HFF-Myc (cell line): ENCODE results near the gene PDK1.
"Not testable (repeated sequence)": the region's sequence is repeated elsewhere in the genome, so short reads cannot be mapped to it uniquely, and the experiment has no call there.

Source experiments
- DNase-seq: peaks from one replicate; pipeline ENCODE4 v3.0.0-alpha.2; 2011; ENCODE audit warnings: low read depth; ENCODE audit errors: extremely low read depth
- H3K4me3 ChIP-seq: replicated peaks from 2 replicates; pipeline ENCODE4 v1.5.1; 2011; ENCODE audit warnings: low read depth, mild to moderate bottlenecking, control low read depth, low read length
- TF ChIP-seq, protein P1 (sequence below): IDR thresholded peaks from 2 replicates; pipeline ENCODE4 v1.5.1; 2012; ENCODE audit warnings: mild to moderate bottlenecking, low read depth, low read length, control low read depth; ENCODE audit errors: missing control alignments

Gene PDK1

DNA sequence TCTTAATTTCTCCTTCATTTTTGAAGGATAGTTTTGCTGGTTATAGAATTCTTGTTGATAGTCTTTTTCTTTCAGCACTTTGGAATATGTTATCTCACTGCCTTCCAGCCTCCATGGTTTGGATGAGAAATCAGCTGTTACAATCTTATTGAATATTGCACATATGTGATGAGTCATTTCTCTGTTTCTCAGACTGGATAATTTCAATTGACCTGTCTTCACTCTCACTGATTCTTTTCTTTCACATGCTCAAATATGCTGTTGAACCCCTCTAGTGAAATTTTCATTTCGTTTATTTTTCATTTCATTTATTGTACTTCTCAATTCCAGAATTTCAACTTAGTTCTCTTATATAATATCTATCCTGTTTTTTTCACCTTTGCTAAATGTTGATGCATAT, 22.2 kb downstream of the PDK1 start:
- TF ChIP-seq, protein P1, sequence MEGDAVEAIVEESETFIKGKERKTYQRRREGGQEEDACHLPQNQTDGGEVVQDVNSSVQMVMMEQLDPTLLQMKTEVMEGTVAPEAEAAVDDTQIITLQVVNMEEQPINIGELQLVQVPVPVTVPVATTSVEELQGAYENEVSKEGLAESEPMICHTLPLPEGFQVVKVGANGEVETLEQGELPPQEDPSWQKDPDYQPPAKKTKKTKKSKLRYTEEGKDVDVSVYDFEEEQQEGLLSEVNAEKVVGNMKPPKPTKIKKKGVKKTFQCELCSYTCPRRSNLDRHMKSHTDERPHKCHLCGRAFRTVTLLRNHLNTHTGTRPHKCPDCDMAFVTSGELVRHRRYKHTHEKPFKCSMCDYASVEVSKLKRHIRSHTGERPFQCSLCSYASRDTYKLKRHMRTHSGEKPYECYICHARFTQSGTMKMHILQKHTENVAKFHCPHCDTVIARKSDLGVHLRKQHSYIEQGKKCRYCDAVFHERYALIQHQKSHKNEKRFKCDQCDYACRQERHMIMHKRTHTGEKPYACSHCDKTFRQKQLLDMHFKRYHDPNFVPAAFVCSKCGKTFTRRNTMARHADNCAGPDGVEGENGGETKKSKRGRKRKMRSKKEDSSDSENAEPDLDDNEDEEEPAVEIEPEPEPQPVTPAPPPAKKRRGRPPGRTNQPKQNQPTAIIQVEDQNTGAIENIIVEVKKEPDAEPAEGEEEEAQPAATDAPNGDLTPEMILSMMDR = no peak
- H3K4me3 ChIP-seq = no peak overlapping the region
- no peak for DNase-seq

DNA sequence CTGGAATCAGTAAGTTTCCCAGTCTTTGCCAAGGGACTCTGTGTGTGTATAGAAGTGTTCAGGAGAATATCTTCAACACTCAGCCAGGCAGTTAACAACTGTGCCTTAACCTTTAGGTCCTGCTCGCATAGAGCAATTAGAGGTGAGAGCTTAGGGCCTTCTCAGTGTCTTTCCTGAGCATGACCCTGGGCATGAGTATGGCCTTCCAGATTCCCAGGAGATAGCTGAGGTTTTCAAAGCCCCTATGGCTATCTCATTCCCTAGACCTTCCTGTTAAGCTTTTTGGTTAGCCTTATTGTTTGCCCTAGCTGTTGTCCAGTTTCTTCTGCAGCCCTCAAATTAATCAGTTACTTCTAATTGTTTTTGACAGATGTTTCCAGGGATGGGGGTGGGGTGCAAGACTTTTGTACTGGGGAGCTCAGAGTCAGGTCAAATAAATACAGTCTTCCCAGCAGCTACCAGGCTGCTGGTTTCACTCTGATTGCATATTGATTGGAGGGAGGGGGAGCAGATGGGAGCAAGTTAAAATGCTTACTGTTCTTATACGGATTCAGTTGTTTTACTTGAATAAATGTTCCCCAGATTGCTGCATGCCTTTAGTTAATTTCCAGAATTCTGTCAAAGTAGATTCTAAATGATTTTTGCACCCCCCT, 23.1 kb downstream of the PDK1 start:
- H3K4me3 ChIP-seq = no peak overlapping the region
- TF ChIP-seq, protein P1 = no peak
- no peak for DNase-seq

DNA sequence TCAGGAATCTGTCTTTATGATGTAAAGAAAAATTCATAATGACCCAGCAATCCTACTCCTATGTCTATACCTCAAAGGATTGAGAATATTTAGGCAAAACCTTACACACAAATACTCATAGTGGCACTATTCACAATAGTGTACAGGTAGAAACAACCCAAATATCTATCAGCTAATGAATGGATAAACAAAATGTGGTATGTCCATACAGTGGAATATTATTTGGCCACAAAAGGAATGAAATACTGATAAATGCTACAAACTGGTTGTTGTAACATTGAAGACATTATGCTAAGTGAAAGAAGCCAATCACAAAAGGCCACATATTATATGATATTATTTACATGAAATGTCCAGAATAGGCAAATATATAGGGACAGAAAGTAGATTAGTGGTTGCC, 24.7 kb downstream of the PDK1 start:
- TF ChIP-seq, protein P1 = no peak
- no peak for DNase-seq
- H3K4me3 ChIP-seq = no peak overlapping the region

DNA sequence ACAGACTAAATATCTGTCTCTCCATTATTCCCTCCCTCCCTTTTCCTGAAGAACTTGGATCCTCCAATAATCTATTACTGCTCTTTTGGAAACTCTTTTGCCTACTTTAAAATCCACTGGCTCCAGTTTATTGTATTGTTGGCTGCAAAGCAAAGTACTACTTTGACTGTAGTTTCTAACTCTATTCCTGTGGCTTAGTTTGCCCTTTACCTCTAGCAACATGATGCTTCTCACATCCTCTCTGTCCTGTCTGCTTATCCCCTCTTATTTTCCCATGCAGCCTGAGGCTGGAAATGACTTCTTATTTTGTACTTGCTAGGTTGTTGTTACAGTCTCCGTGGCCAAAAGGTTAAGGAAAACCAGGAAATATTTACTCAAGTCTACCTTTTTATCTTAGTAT, 26.8 kb downstream of the PDK1 start:
- no peak for DNase-seq
- TF ChIP-seq, protein P1 = no peak

DNA sequence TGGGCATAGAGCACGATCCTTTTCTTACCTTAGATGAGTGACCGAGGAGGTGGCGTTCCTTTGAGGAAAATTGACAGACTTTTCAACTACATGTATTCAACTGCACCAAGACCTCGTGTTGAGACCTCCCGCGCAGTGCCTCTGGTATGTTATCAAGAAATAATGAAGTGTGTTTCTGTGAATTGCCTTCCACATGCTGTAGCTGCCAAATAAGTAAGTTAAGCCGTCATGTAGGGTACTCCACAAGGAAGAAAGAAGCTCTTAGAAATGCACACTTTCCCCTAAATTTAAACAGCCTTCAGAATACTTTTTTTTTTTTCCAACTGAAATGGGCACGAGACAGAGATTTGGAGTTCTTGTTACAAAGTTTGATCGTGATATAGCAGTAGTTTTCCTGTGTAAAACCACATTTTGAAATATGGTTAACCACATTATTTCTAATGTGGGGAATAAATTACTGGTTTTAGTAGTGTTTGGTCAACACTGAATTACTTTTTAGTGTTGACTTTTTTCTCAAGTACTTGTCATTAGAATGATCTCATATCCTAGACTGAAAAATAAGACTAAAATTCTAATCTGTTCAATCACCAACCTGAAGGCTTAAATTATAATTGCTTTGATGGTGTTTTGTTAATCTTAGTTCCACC, 30.5 kb downstream of the PDK1 start:
- DNase-seq = no peak
- TF ChIP-seq, protein P1 = no peak
- no peak overlapping the region for H3K4me3 ChIP-seq

More for the DNA sequence above, 26.8 kb downstream of the PDK1 start:
- H3K4me3 ChIP-seq = no peak overlapping the region

DNA sequence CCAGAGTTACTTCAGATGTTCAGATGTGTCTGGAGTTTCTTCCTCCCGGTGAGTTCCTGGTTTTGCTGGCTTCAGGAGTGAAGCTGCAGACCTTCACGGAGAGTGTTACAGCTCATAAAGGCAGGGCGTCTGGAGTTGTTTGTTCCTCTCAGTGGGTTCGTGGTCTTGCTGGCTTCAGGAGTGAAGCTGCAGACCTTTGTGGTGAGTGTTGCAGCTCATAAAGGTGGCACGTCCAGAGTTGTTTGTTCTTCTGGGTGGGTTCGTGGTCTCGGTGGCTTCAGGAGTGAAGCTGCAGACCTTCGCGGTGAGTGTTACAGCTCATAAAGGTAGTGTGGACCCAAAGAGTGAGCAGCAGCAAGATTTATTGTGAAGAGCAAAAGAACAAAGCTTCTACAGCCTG, 31.3 kb downstream of the PDK1 start:
- H3K4me3 ChIP-seq, DNase-seq: not testable (repeated sequence)

DNA sequence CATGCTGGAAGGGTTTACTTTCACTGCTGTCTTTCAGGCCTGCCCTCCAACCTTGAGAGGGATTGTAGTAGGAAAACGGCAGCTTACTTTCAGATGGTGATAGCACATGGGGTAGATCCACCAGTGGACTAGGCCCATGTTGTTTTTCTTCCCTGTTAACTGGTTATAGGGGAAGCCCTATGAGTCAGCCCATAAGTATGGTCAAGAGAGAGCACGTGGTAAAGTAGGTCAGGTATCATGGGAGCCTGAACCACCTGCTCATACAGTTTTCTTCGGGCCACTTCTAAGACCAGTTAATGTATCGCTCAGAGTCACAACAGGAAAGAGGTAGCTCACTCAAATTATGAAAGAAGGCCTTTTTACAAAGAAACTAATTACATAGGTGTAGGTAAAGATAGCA, 33.0 kb downstream of the PDK1 start:
- no peak for DNase-seq
- TF ChIP-seq, protein P1 = no peak
- no peak overlapping the region for H3K4me3 ChIP-seq

DNA sequence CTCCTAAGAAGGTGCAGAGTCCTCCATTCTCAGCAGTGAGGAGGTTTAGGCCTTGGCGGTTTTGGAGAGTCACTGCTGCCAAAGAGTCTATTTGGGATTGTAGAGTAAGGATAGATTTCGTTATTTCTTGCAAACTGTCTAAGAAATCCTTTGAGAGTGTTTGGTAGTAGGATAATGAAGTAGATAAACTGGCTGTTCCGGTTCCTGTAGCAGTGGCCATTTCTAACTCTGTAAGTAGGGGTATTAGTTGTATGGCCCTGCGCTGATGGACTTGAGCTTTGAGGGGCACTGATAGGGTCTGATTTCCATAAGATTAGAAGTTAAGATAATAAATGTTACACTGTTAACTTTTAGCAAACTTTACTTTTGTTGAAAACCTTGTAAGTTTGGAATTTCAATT, 35.5 kb downstream of the PDK1 start:
- not testable (repeated sequence) for H3K4me3 ChIP-seq, DNase-seq

DNA sequence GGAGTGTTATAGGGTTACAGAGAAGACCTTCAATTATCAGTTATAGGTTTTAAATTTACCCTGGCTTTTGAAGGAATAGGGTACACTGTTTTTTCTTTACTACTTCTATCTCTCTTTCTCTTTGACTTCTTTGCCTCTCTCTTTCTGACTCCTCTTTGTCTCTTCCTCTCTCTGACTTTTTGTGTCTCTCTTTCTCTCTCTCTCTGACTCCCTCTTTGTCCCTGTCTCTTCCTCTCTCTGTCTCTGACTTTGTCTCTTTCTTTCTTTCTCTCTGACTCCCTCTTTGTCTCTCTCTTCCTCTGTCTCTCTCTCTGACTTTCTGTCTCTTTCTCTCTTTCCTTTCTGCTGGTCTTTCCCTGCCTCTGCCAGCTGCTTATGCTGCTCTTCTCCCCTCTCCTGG, 36.3 kb downstream of the PDK1 start:
- H3K4me3 ChIP-seq, DNase-seq: not testable (repeated sequence)
